ENCODE measurements around the gene RABL2A.
"Not testable (repeated sequence)": the region's sequence is repeated elsewhere in the genome, so short reads cannot be mapped to it uniquely, and the experiment has no call there.

Gene RABL2A

GRCh38 chr2:113685471-113685870, 58.4 kb downstream of the RABL2A start:
- DNase-seq (ENCODE audit: low read depth in 3 of 3) = no peak

DNA sequence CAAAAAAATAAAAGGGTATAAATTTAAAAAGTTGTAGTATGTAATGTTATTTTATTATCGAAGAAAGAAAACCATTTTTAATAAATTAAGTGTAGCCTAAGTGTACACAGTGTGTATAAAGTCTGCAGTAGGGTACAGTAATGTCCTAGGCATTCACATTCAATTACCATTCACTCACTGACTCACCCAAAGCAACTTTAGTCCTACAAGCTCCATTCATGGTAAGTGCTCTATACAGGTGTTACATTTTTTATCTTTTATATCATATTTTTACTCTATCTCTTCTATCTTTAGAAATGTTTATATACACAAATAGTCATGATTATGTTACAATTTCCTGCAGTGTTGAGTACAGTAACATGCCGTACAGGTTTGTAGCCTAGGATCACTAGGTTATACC, 59.5 kb downstream of the RABL2A start:
- DNase-seq (ENCODE audit: low read depth in 3 of 3) = no peak

DNA sequence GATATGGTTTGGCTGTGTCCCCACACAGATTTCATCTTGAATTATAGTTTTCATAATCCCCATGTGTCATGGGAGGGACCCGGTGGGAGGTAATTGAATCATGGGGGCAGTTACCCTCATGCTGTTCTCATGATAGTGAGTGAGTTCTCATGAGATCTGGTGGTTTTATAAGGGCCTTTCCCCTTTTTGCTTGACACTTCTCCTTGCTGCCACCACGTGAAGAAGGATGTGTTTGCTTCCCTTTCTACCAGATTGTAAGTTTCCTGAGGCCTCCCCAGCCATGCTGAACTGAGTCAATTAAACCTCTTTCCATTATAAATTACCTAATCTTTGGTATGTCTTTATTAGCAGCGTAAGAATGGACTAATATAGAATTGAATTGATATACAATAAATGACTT, 63.8 kb downstream of the RABL2A start:
- not testable (repeated sequence) for DNase-seq (ENCODE audit: low read depth in 3 of 3)
